K562 (cell line): Measurements from ENCODE around the gene ZNF280C. TPM values are rescaled to one million over a fixed set of nuclear protein-coding genes. Genes with fewer than 3 reads are reported as not detected.

Experiments used
- ATAC-seq: fragments of 200-7000 bp; cut with Tn5 transposase; 3 replicates; pipeline ENCODE4 v1.9.1; 2020; ENCODE audit warnings: moderate library complexity
- BruUV-seq: library from RNA; stranded (reverse); fragments of 400-500 nt; replicated peaks from 2 replicates; lab custom pipeline; 2021; lab: Mats Ljungman, UMichigan
- CTCF ChIA-PET: fragments of 300-600 bp; formaldehyde crosslinking; extraction: SDS; loops from one replicate; lab custom pipeline; 2021; ENCODE audit warnings: low intra/inter-chr PET ratio; lab: Yijun Ruan, JAX
- POLR2A ChIA-PET: fragments of 300-600, 350-650 bp; sonication (Branson Sonifier 250); formaldehyde crosslinking; extraction: SDS; loops from one replicate; lab custom pipeline; 2021; ENCODE audit warnings: antibody characterized with exemption, inconsistent platforms; lab: Yijun Ruan, JAX
- DNase-seq, 4 experiments: peaks; one replicate each; pipeline versions ENCODE4 v3.0.0 to v3.0.0-alpha.2; 2011 to 2018; ENCODE audit warnings: low spot score in 3 of 4, mixed read lengths in 3 of 4; ENCODE audit errors: extremely low read depth in 1 of 4
- FAIRE-seq: peaks from 2 replicates; lab custom pipeline; 2011; peaks lifted over from hg19 to GRCh38; lab: Jason Lieb, UNC
- H2AFZ ChIP-seq: 2 replicates; pipeline ENCODE4 v1.6.0; 2011; ENCODE audit warnings: low read depth, low read length, control low read depth, inconsistent platforms
- H3K27ac ChIP-seq: fragments of 200-600 bp; 3 replicates; pipeline ENCODE4 v1.8.0; 2011; ENCODE audit warnings: low read depth, mild to moderate bottlenecking, control low read depth, inconsistent platforms, low read length, moderate library complexity, mixed read lengths; ENCODE audit errors: extremely low read depth
- H3K27me3 ChIP-seq, 2 experiments: fragments of 300-600 bp in 1 of 2; 2 replicates in 1 of 2; 3 replicates in 1 of 2; pipeline versions ENCODE4 v1.6.0 to v1.8.0; 2011; ENCODE audit warnings: inconsistent platforms in 2 of 2, low read length in 2 of 2, mild to moderate bottlenecking in 1 of 2, mixed read lengths in 1 of 2, moderate library complexity in 1 of 2; ENCODE audit not compliant: control insufficient read depth in 2 of 2, insufficient read depth in 2 of 2
- H3K36me3 ChIP-seq: fragments of 300-600 bp; 3 replicates; pipeline ENCODE4 v1.8.0; 2011; ENCODE audit warnings: mild to moderate bottlenecking, low read length, inconsistent platforms; ENCODE audit not compliant: control insufficient read depth, insufficient read depth
- H3K4me1 ChIP-seq, 2 experiments: fragments of 200-600 bp in 1 of 2; replicated peaks in 1 of 2; 2 replicates in 1 of 2; 3 replicates in 1 of 2; pipeline versions ENCODE4 v1.5.1 to v1.8.0; 2011; ENCODE audit warnings: inconsistent platforms in 2 of 2, low read length in 2 of 2, mild to moderate bottlenecking in 1 of 2, mixed read lengths in 1 of 2, moderate library complexity in 1 of 2; ENCODE audit not compliant: control insufficient read depth in 2 of 2, insufficient read depth in 2 of 2
- H3K4me2 ChIP-seq: 2 replicates; pipeline ENCODE4 v1.6.1; 2011; ENCODE audit warnings: low read length, control low read depth, inconsistent platforms, mixed read lengths; ENCODE audit not compliant: insufficient read depth
- H3K4me3 ChIP-seq: fragments of 200-600 bp; sonication (generic), shearing (Covaris generic); 2 replicates; pipeline ENCODE4 v1.5.1; 2016; ENCODE audit warnings: control low read depth, inconsistent platforms
- H3K79me2 ChIP-seq: fragments of 200-600 bp; 3 replicates; pipeline ENCODE4 v1.8.0; 2011; ENCODE audit warnings: low read length, inconsistent platforms; ENCODE audit not compliant: control insufficient read depth, insufficient read depth
- H3K9ac ChIP-seq, 2 experiments: 2 replicates each; pipeline versions ENCODE4 v1.6.0 to v1.6.1; 2011; ENCODE audit warnings: low read depth in 2 of 2, low read length in 2 of 2, control low read depth in 1 of 2, inconsistent platforms in 1 of 2, mild to moderate bottlenecking in 1 of 2, mixed read lengths in 1 of 2; ENCODE audit not compliant: insufficient read depth in 1 of 2
- H3K9me1 ChIP-seq: one replicate; pipeline ENCODE4 v1.6.0; 2011; ENCODE audit warnings: inconsistent platforms, mild to moderate bottlenecking, low read length, moderate library complexity; ENCODE audit not compliant: control insufficient read depth, insufficient read depth
- H3K9me3 ChIP-seq: replicated peaks from 2 replicates; pipeline ENCODE4 v1.5.1; 2011; ENCODE audit warnings: low read depth, low read length, inconsistent platforms; ENCODE audit not compliant: control insufficient read depth, insufficient read depth
- H4K20me1 ChIP-seq: replicated peaks from 2 replicates; pipeline ENCODE4 v1.6.1; 2011; ENCODE audit warnings: low read length, inconsistent platforms, mixed read lengths; ENCODE audit not compliant: control insufficient read depth, insufficient read depth
- ARNT ChIP-seq, 2 experiments: fragments of 450-650 bp; IDR thresholded peaks; 2 replicates each; pipeline ENCODE4 v1.6.1; 2016; ENCODE audit warnings: mild to moderate bottlenecking in 1 of 2
- E2F3 ChIP-seq: fragments of 250-450 bp; sonication (Bioruptor Pico); IDR thresholded peaks from 2 replicates; pipeline ENCODE4 v1.4.0; 2020; ENCODE audit warnings: mild to moderate bottlenecking
- FOSL1 ChIP-seq: fragments of 200-800 bp; sonication (Bioruptor generic); conservative IDR thresholded peaks from 2 replicates; pipeline ENCODE4 v1.6.1; 2016; ENCODE audit warnings: missing genetic modification characterization, missing compliant biosample characterization
- NFXL1 ChIP-seq: fragments of 450-650 bp; formaldehyde crosslinking; IDR thresholded peaks from 2 replicates; pipeline ENCODE4 v1.4.0; 2021; ENCODE audit warnings: mild to moderate bottlenecking
- SIRT6 ChIP-seq: IDR thresholded peaks from one replicate; pipeline ENCODE4 v1.6.1; 2012; ENCODE audit warnings: low read depth, mild to moderate bottlenecking, control low read depth, inconsistent platforms, low read length, moderate library complexity
- SLC30A9 ChIP-seq: fragments of 250-450 bp; sonication (Bioruptor Pico); IDR thresholded peaks from 2 replicates; pipeline ENCODE4 v1.8.0; 2022; ENCODE audit warnings: mild to moderate bottlenecking, moderate library complexity
- TCF7 ChIP-seq: sonication (generic); IDR thresholded peaks from 2 replicates; pipeline ENCODE4 v1.6.1; 2016; ENCODE audit warnings: antibody characterized with exemption, borderline replicate concordance
- ZNF121 ChIP-seq: sonication (generic); formaldehyde crosslinking; conservative IDR thresholded peaks from 2 replicates; pipeline ENCODE4 v1.8.0; 2022; ENCODE audit warnings: missing genetic modification reagents
- ZNF695 ChIP-seq: fragments of 450-650 bp; formaldehyde crosslinking; IDR thresholded peaks from 2 replicates; pipeline ENCODE4 v1.4.0; 2020; ENCODE audit warnings: mild to moderate bottlenecking, moderate library complexity
- WGBS: fragments of 100-300 bp; shearing (Covaris generic); methylation state at CpG from one replicate; pipeline ENCODE4 v1.1.6; 2016; ENCODE audit warnings: low coverage, mixed read lengths; ENCODE audit not compliant: insufficient coverage; ENCODE audit errors: missing lambda C conversion rate; 5-methylcytosine and 5-hydroxymethylcytosine counted together
- in situ Hi-C: fragments of 300-500 bp; cut with MboI; formaldehyde crosslinking; loops from 4 replicates; pipeline ENCODE4 v1.15.0; 2018; ENCODE audit warnings: inconsistent platforms, mixed read lengths
- intact Hi-C: fragments of 100-400 bp; cut with micrococcal nuclease; formaldehyde crosslinking; loops from 2 replicates; pipeline ENCODE4 v1.14.2; 2022
- polyA plus RNA-seq, 8 experiments: library from polyadenylated mRNA; depleted of rRNA in 4 of 8; stranded (reverse) in 5 of 8; unstranded in 3 of 8; fragments of >200 nt; fragmentation: Nextera tagmentation in 2 of 8; fragmentation: Illumina TruSeq in 1 of 8; extraction: Ambion mirVana in 2 of 8; extraction: Trizol in 1 of 8; gene quantifications; 2 replicates each; pipeline versions ENCODE4 v1.2.1 to v1.2.3, GENCODE V29; 2011 to 2014; ENCODE audit warnings: inconsistent platforms in 1 of 8, missing spikeins in 1 of 8
- total RNA-seq, 7 experiments: library from RNA; depleted of rRNA in 6 of 7; stranded (reverse); fragments of >200 nt in 6 of 7; fragmentation: Illumina TruSeq in 2 of 7; extraction: Trizol in 2 of 7; gene quantifications; 2 replicates each; pipeline versions ENCODE4 v1.2.1 to v1.2.3, GENCODE V29; 2011 to 2021; ENCODE audit warnings: low replicate concordance in 1 of 7
- TF ChIP-seq, protein P1 (sequence below): conservative IDR thresholded peaks from 2 replicates; pipeline ENCODE4 v1.6.1; 2011; ENCODE audit warnings: low read depth, mild to moderate bottlenecking, low read length; ENCODE audit not compliant: control insufficient read depth
- TF ChIP-seq, protein P2 (sequence below): fragments of 200-400 bp; formaldehyde crosslinking; IDR thresholded peaks from 2 replicates; pipeline ENCODE4 v1.6.1; 2017; ENCODE audit warnings: mild to moderate bottlenecking, low read depth, low read length, moderate library complexity
- TF ChIP-seq, protein P3 (sequence below): fragments of 450-650 bp; formaldehyde crosslinking; conservative IDR thresholded peaks from 2 replicates; pipeline ENCODE4 v1.4.0; 2022; ENCODE audit warnings: mild to moderate bottlenecking, missing genetic modification characterization

The ZNF280C gene
- total and polyA plus RNA-seq, 9 of the 15 experiments (the other 6 are each of a cell fraction or from before 2014, with no cell fraction given) = 1.6 to 8.3 (median 4.4) TPM

DNA sequence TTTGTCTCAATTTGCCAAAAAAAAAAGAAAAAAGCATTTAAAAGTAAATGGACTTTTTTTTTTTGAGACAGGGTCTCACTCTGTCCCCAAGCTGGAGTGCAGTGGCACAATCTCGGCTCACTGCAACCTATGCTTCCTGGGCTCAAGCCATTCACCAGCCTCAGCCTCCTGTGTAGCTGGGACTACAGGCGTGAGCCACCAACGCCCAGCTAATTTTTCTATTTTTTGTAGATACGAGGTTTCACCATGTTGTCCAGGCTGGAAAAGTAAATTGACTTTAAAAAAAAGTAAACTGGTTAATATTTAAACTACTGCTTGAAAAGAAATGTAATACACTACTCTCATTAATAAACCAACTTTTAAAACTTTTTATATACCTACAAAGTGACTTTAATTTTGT, 108.9 kb downstream of the ZNF280C start:
- H4K20me1 ChIP-seq = no peaks in the 10 kb centered on the region
- no peak overlapping the region for H3K4me3 ChIP-seq
- no peaks in the 10 kb centered on the region for H3K27me3 ChIP-seq
- H3K9me1 ChIP-seq = no peaks in the 10 kb centered on the region
- CTCF ChIA-PET = no interaction called here
- FAIRE-seq = no peak
- no peak overlapping the region for H3K4me2 ChIP-seq
- H3K36me3 ChIP-seq = peaks cover 41% of the 10 kb centered on the region
- POLR2A ChIA-PET = interaction anchor here (1.3 kb wide), 1 partner anchor 13 kb away, joined by 4 read pairs; no protein-coding TSS in a partner anchor
- 84% methylated on average over 4 of the region's 4 CpGs for WGBS
- H3K27ac ChIP-seq = no peak overlapping the region
- no peak overlapping the region for H2AFZ ChIP-seq
- TF ChIP-seq ZNF695 (CRISPR knock-in tag) = no peak
- TF ChIP-seq SLC30A9 = no peak
- TF ChIP-seq E2F3 (CRISPR knock-in tag) = no peak
- H3K4me1 ChIP-seq = peaks cover 0 to 15% of the 10 kb centered on the region in 2 experiments; a peak in 2 of 5 replicates
- H3K79me2 ChIP-seq = peaks cover 34% of the 10 kb centered on the region
- BruUV-seq = no TSS peak
- H3K9ac ChIP-seq = no peak overlapping the region
- no peak for DNase-seq
- intact Hi-C loops = no loop called here
- no peak for ATAC-seq
- H3K9me3 ChIP-seq = no peaks in the 10 kb centered on the region
- in situ Hi-C loops = no loop called here

DNA sequence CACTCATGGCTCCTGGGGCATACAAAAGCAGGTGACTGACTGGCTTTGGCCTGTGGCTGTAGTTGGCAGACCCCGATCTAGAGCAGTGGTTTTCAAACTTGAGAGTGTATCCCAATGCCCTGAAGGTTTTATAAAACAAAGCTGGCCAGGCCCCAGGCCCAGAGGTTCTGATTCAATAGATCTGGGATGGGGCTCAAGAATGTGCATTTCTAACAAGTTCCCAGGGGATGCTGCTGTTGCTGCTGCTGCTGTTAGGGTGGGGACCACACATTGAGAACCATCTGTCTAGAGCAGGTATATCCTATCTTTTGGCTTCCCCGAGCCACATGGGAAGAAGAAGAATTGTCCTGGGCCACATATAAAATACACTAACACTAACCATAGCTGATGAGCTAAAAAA, 110.4 kb downstream of the ZNF280C start:
- Histone ChIP-seq H3K27me3 (no peaks in the 10 kb centered on the region), H3K9ac (no peak overlapping the region), H3K27ac (no peak overlapping the region), H3K36me3 (peaks cover 50% of the 10 kb centered on the region), H3K4me3 (no peak overlapping the region), H4K20me1 (no peaks in the 10 kb centered on the region), H3K9me1 (no peaks in the 10 kb centered on the region), H3K4me2 (no peak overlapping the region), H2AFZ (no peak overlapping the region), H3K9me3 (no peaks in the 10 kb centered on the region), H3K79me2 (peaks cover 21% of the 10 kb centered on the region), H3K4me1 (peaks cover 0 to 6% of the 10 kb centered on the region in 2 experiments; a peak in 2 of 5 replicates)
- no peak for FAIRE-seq
- no peak for DNase-seq
- intact Hi-C loops = no loop called here
- WGBS = 94% methylated on average over 2 of the region's 2 CpGs
- no TSS peak for BruUV-seq
- ATAC-seq = no peak
- in situ Hi-C loops = no loop called here
- ChIA-PET POLR2A (interaction anchor here (1.0 to 1.9 kb wide), 2 partner anchors 18 kb away, joined by 3 to 5 read pairs; no protein-coding TSS in a partner anchor), CTCF (no interaction called here)
- no peak for TF ChIP-seq NFXL1
- TF ChIP-seq, protein P1, sequence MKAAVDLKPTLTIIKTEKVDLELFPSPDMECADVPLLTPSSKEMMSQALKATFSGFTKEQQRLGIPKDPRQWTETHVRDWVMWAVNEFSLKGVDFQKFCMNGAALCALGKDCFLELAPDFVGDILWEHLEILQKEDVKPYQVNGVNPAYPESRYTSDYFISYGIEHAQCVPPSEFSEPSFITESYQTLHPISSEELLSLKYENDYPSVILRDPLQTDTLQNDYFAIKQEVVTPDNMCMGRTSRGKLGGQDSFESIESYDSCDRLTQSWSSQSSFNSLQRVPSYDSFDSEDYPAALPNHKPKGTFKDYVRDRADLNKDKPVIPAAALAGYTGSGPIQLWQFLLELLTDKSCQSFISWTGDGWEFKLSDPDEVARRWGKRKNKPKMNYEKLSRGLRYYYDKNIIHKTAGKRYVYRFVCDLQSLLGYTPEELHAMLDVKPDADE = no peak
- TF ChIP-seq, protein P2, sequence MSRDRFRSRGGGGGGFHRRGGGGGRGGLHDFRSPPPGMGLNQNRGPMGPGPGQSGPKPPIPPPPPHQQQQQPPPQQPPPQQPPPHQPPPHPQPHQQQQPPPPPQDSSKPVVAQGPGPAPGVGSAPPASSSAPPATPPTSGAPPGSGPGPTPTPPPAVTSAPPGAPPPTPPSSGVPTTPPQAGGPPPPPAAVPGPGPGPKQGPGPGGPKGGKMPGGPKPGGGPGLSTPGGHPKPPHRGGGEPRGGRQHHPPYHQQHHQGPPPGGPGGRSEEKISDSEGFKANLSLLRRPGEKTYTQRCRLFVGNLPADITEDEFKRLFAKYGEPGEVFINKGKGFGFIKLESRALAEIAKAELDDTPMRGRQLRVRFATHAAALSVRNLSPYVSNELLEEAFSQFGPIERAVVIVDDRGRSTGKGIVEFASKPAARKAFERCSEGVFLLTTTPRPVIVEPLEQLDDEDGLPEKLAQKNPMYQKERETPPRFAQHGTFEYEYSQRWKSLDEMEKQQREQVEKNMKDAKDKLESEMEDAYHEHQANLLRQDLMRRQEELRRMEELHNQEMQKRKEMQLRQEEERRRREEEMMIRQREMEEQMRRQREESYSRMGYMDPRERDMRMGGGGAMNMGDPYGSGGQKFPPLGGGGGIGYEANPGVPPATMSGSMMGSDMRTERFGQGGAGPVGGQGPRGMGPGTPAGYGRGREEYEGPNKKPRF = no peak
- TF ChIP-seq SIRT6 = no peak
- TF ChIP-seq TCF7 = no peak
- TF ChIP-seq FOSL1 (tag) = no peak
- TF ChIP-seq, protein P3, sequence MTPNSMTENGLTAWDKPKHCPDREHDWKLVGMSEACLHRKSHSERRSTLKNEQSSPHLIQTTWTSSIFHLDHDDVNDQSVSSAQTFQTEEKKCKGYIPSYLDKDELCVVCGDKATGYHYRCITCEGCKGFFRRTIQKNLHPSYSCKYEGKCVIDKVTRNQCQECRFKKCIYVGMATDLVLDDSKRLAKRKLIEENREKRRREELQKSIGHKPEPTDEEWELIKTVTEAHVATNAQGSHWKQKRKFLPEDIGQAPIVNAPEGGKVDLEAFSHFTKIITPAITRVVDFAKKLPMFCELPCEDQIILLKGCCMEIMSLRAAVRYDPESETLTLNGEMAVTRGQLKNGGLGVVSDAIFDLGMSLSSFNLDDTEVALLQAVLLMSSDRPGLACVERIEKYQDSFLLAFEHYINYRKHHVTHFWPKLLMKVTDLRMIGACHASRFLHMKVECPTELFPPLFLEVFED = no peak
- TF ChIP-seq ARNT (IDR thresholded peaks at IDR 0.05) = no peak
- TF ChIP-seq ZNF121 (CRISPR knock-in tag) = no peak
